Mucosa of descending colon (tissue), 3 donors: ENCODE data around the gene GPC4. TPM values are rescaled to one million over a fixed set of nuclear protein-coding genes. Genes with fewer than 3 reads are reported as not detected.

ENCODE experiments used
- ATAC-seq: fragments of 200-7000 bp; cut with Tn5 transposase; one replicate; pipeline ENCODE4 v1.9.1; 2020; ENCODE audit warnings: mild to moderate bottlenecking, moderate library complexity
- DNase-seq, 3 donors: peaks; one replicate each; pipeline ENCODE4 v3.0.0-alpha.2; 2020
- H3K36me3 ChIP-seq: fragments of 200-600 bp; one replicate; pipeline ENCODE4 v1.8.0; 2021; ENCODE audit warnings: low read depth, mild to moderate bottlenecking
- H3K4me1 ChIP-seq: fragments of 200-600 bp; one replicate; pipeline ENCODE4 v1.8.0; 2021; ENCODE audit warnings: low read depth, mild to moderate bottlenecking
- H3K4me3 ChIP-seq: fragments of 200-600 bp; one replicate; pipeline ENCODE4 v1.8.0; 2021; ENCODE audit warnings: mild to moderate bottlenecking
- H3K9me3 ChIP-seq: fragments of 200-600 bp; one replicate; pipeline ENCODE4 v1.8.0; 2021; ENCODE audit warnings: mild to moderate bottlenecking
- CTCF ChIP-seq: fragments of 200-600 bp; IDR thresholded peaks from one replicate; pipeline ENCODE4 v1.8.0; 2022; ENCODE audit warnings: antibody characterized with exemption, mild to moderate bottlenecking
- intact Hi-C, 2 donors: fragments of 100-400 bp; cut with DNase I in 1 of 2; cut with micrococcal nuclease in 1 of 2; formaldehyde crosslinking; loops; one replicate each; pipeline versions ENCODE4 v1.11.0 to v1.11.1; 2022; cut with DNase I, micrococcal nuclease
- total RNA-seq, 3 donors: library from RNA; stranded (reverse); fragmentation: NEBNext Ultra II Directional in 2 of 3; extraction: Animal tissue kit (Norgen Biotek cat#: 25700) in 2 of 3; gene quantifications; one replicate each; pipeline versions ENCODE4 v1.2.1 to v1.2.4, GENCODE V29; 2021 to 2023
- donor health status: DM: no; HTN: no; CAD: no; lungs with moderate emphysema.
- donor health status: DM: no; HTN: no; CAD: no.
- donor health status: DM: no; HTN: yes; CAD: no.

The GPC4 gene
- total RNA-seq, 3 donors from 2014 or later: 12.7 to 33.5 (median 18.4) TPM

DNA sequence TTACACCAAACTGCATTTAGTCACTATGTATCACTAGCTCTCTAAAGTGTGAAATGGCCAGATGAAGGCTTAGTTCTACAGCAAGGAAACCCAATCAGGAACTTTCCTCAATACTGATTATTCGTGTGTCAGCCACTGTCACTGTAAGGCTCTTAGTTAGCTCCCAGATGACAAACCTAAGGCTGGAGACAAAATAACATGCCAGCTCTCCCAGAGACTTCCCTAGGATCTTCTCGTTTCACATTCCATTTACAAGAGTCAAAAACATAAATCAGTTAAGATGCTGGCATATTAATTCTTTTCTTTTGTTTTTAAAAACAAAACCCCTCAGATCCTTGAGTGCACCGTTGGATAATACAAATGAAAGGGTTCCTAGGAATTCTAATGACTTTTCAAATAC is 109.0 kb downstream of the GPC4 start:
- TF ChIP-seq CTCF: no peak
- no peak for ATAC-seq
- DNase-seq: no peak
- intact Hi-C loops: no loop called here
- Histone ChIP-seq H3K4me1 (no peaks in the 10 kb centered on the region), H3K36me3 (no peaks in the 10 kb centered on the region), H3K9me3 (no peaks in the 10 kb centered on the region), H3K4me3 (no peak overlapping the region)

- Histone ChIP-seq H3K36me3 (no peaks in the 10 kb centered on the region), H3K9me3 (no peaks in the 10 kb centered on the region), H3K4me3 (no peak overlapping the region), H3K4me1 (no peaks in the 10 kb centered on the region)
- DNase-seq (no peak), ATAC-seq (no peak)
- TF ChIP-seq CTCF: no peak
- intact Hi-C loops: no loop called here
Observed at GRCh38 chrX:133305348-133305747, 109.9 kb downstream of the GPC4 start.

GRCh38 chrX:133302775-133303445 is 112.4 kb downstream of the GPC4 start:
- no peak for TF ChIP-seq CTCF
- intact Hi-C loops: no loop called here
- Histone ChIP-seq H3K4me3 (no peak overlapping the region), H3K9me3 (no peaks in the 10 kb centered on the region), H3K4me1 (no peaks in the 10 kb centered on the region), H3K36me3 (no peaks in the 10 kb centered on the region)
- DNase-seq (no peak), ATAC-seq (no peak)

GRCh38 chrX:133300591-133300990 is 114.7 kb downstream of the GPC4 start:
- DNase-seq (no peak), ATAC-seq (no peak)
- no peak for TF ChIP-seq CTCF

DNA sequence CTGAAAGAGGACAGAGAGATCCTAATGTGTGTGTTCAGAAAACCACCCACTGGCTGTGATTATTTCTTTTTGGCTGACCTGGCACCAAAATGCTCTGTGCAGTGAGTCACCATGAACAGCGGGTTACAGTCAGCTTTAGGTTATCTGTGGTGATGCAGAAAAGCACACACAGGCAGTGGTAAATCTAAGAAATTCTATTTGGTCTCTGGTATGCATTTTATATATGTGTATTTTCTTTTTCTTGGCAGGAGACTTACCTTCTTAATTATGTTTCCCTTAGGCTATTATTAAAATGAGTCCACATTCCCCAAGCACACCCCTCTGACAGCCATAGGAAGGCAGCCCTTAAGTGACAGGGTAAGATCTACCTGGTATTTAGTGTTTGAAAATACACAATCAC is 118.0 kb downstream of the GPC4 start:
- intact Hi-C loops: no loop called here
- Histone ChIP-seq H3K9me3 (no peaks in the 10 kb centered on the region), H3K4me1 (no peaks in the 10 kb centered on the region), H3K4me3 (no peak overlapping the region), H3K36me3 (no peaks in the 10 kb centered on the region)
- TF ChIP-seq CTCF: no peak
- DNase-seq (no peak), ATAC-seq (no peak)

More at GRCh38 chrX:133300591-133300990, 114.7 kb downstream of the GPC4 start:
- H3K4me3 ChIP-seq: no peak overlapping the region
- no peaks in the 10 kb centered on the region for H3K4me1 ChIP-seq
- intact Hi-C loops: no loop called here
- no peaks in the 10 kb centered on the region for H3K9me3 ChIP-seq
- no peaks in the 10 kb centered on the region for H3K36me3 ChIP-seq

DNA sequence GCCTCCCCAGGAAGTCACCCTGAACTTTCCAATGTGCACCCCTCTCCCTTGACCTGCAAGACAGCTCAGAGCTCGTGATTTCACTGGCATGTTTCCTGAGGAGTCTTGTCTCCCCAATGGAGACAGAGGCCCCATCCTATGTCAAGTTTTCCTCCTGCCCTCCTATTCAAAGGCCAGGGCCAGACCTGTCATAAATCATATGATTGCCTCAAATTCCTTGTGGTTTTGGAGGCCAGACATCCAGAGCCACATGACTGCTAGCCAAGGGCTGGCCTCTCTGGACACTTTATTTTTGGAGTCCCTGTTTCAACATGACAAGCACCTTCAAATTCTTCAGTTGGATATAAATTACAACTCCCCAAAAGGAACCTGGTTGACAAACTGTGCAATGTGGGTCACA is 121.2 kb downstream of the GPC4 start:
- TF ChIP-seq CTCF: no peak
- no peak for ATAC-seq
- no peaks in the 10 kb centered on the region for H3K4me1 ChIP-seq
- no peaks in the 10 kb centered on the region for H3K9me3 ChIP-seq
- intact Hi-C loops: no loop called here
- H3K4me3 ChIP-seq: no peak overlapping the region
- DNase-seq: no peak
- H3K36me3 ChIP-seq: no peaks in the 10 kb centered on the region
